ENCODE results near the gene ANKRD52.
"Not testable (repeated sequence)": the region's sequence is repeated elsewhere in the genome, so short reads cannot be mapped to it uniquely, and the experiment has no call there.

Gene ANKRD52

DNA sequence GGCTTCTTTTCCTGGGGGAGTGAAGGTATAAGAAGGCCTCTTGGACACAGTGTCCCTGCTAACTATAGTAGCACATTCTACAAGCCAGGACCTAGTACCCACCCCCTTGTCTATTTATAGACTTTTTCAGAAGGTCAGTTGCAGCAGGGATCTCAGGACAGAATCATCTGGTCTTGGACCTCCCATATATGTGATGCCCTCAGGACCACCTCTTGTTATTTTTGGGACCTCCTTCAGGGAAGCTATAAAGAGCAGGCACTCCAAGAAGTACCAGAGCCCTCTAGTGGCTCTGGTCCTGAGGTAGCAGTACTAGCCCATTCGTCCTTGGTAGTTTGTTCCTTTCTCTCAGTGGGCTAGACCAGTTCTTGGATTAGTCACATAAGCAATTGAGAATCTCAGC is 12.8 kb upstream of the ANKRD52 start:
- no peak for DNase-seq

DNA sequence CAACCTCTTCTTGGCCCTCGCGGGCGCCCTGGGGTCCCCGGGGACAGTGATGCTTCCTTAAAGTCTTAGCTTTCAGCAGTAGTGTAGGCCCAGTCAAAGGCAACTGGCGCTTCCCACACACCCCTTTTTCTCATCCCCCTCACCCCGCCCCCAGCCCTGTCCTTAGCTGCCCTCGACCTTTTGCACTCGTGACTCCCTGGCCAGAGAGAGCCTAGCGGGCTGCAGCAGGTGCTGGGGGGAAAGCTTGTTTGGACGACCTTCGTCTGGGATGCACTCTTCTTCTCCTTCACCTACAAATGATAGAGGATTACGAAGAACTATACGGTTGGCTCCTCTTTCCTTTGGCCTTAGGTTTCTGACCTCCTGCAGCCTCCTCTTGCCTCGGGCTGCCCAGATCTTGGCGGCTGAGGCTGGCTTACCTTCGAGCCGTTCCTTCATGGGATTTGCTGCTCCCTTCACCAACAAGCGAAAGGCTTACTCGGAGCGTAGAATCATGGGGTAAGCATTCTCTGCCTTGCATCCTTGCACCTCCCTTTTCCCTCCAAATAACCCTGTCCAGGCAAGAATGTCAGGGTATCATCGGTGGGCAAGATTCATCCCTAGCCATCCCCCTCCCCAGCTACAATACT is 9.4 kb upstream of the ANKRD52 start:
- DNase-seq: no peak

DNA sequence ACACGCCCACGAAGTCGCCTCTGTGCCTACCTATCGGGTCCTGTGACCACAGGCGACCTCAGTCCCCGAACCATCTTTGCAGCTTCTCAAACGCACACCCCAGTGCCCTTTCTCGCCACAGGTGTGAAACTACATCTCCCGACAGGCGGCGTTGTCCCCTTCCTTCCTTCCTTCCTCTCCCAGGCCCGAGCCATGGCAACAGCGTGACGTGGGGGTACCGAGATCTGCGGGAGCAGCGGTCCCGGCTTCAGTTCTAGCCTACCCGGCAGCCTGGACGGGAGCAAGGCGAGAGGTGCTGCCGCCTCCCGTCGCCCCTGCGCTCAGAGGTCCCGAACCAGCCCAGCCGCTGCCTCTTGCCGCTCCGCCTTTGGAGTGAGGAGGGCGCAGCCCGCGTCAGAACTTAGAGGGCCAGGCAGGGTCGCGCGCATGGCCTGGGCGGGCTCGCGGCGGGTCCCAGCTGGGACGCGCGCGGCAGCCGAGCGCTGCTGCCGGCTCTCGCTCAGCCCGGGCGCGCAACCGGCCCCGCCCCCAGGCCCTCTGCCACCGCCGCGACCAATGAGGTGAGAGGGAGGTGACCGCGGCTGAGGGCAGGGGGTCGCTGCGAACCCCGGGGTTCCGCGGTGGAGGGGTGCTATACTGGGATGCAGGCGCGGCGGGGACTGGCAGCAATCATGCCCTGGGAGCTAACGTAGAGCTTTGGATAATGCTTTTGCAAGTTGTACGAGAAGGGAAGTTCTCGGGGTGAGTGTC is 8.7 kb upstream of the ANKRD52 start, which contains the start of gene COQ10A:
TSS of gene COQ10A (plus strand) at position 250 of the 750 bp plus-strand sequence. CDS start at position 427, 177 bp downstream.
- DNase-seq: peak; percentile 87

DNA sequence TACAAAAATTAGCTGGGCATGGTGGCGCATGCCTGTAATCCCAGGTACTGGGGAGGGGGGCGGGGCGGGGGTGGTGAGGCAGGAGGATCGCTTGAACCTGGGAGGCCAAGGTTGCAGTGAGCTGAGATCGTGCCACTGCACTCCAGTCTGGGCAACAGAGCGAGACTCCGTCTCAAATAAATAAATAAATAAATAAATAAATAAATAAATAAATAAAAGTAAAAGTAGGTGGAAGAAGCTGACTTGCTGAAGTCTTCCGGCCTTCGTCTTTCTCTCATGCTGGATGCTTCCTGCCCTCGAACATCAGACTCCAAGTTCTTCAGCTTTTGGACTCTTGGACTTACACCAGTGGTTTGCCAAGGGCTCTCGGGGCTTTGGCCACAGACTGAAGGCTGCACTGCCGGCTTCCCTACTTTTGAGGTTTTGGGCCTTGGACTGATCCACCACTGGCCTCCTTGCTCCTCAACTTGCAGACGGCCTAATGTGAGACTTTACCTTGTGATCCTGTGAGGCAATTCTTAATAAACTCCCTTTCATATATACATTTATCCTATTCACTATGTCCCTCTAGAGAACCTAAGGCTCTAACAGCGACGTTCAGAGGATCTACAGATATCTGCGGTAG is 8.0 kb upstream of the ANKRD52 start:
- DNase-seq: not testable (repeated sequence)

DNA sequence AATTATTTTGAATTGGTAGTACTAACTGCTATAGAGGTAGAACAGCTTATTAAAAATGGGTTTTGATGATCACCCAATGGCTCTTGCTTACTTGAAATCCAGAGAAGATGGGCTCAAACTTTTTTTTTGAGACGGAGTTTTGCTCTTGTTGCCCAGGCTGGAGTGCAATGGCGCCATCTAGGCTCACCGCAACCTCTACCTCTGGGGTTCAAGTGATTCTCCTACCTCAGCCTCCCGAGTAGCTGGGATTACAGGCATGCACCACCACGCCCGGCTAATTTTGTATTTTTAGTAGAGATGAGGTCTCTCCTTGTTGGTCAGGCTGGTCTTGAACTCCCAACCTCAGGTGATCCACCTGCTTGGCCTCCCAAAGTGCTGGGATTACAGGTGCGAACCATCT is 4.8 kb upstream of the ANKRD52 start:
- DNase-seq: not testable (repeated sequence)

DNA sequence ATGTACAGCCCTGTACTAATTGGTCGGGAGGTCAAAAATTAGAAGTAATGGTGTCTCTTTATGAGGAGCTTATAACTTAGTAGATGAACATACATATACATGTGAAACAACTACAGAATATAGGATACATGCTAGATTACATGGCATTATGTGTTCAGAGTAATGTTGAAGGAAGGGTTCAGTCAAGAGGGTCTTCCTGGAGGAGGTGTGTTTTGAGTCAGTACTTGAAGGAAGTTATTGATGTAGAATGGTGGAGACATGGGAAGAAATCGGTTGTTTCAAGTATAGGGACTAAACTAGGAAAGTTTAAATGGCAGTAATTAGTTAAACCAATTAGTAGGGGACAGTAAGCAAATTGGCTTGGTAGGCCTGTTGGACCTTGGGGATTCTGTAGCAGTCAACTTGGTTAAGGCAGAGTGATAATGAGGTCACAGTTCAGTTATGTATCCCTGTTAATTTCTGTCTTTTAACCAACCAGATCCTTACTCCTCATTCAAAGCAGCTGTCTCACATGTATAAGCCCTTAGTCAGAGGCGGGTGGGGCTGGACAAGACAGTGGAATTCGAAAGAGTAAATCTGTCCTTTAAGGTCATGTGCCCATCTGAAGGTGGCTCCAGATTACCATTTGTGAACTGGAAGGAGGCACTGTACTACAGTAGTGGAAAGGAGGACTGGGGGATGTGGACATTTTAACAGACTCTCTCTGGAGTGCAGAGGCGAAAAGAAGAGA is 3.5 kb upstream of the ANKRD52 start:
- DNase-seq: no peak

DNA sequence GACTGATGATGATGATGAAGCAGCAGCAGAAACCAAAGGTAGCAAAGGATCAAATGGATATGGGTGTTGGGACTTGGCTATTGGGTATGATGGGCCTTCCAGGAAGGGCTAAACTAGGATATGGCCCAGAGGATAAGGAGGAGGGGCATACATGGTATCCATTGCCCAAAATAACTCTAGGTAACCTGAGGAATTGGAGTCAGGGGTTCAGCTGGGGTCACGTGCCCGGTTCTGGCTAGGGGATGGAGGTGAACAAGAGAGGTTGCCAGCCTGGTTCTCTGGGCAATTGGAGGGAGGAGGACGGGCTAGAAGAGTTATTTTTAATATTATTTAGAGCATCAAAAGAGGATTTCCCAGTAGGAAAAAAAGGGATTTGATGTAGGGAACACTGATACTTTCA is 2.7 kb upstream of the ANKRD52 start:
- no peak for DNase-seq

DNA sequence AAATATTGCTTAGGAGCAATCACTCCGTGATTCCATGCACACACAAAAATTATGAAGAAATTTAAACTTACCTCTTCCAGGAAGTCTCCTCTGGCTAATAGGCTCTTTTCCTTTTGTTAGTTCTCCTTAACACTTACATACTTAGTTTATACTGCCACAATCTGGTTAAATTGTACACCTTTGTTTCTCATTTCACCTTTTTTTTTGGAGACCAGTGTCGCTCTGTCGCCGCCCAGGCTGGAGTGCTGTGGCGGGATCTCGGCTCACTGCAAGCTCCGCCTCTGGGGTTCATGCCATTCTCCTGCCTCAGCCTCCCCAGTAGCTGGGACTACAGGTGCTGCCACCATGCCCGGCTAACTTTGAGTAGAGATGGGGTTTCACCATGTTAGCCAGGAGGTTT is 2.2 kb upstream of the ANKRD52 start:
- no peak for DNase-seq

DNA sequence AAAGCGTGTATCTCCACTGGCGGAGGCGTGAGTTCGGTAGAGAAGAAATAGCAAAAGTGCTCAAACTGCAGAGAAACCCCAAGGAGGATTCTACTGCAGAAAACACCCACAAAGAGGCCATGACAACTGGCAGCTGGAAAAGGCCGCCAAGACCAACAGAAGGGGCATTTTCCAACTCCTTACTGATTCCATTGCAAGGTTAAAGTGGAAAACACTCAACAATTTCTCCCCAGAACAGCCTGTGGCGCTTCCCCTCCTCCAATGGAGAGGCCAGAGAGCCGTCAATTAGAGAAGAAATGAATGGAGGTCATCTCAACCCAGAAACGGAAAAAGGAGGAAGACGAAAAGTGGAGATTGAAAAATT is 618 bp upstream of the ANKRD52 start:
- no peak for DNase-seq

DNA sequence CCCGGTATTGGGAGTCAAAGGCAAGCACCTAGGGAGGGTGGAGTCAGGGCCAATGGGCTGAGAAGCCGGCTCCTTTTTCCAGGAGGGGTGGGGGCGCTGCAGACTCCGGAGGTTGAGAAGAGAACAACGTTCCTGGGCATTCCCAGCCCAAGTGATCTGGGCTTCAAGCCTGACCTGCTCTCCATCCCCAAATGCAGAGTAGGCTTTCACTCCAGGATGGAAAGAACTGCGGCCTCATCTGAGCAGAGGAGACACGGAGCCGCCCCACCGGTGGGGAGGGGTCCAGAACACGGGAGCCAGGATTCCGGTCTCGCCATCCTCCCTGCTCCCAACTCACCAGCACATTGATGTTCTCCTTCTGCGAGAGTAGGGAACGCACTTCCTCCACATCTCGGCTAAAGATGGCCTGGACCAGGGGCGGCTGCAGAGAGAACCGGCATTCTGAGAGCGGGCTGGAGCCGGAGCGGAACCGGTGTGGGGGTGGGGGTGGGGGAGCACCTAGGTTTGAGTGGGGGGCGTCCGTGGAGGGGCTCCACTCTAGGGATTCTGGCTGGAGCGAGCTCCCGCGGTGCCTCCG is 605 bp downstream of the ANKRD52 start:
- DNase-seq: peak; percentile 38

DNA sequence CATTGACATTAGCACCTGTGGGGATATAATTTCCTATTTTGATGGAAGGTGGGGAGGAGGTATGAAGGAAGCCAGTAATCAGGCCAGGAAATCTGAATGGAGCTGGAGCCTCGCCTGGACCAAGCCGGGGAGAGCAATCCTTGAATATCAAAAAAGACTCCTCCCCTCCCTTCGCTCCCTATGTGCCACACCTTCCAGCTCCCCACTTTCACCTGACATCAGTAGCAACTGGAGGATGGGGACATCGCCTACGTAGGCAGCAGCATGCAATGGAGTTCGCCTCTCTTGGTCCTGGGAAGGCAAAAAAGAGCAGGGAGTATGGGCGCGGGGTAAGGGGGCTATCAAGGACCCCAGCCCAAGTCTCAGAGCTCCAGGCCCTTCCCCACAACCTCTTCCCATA is 1.1 kb downstream of the ANKRD52 start:
- no peak for DNase-seq

DNA sequence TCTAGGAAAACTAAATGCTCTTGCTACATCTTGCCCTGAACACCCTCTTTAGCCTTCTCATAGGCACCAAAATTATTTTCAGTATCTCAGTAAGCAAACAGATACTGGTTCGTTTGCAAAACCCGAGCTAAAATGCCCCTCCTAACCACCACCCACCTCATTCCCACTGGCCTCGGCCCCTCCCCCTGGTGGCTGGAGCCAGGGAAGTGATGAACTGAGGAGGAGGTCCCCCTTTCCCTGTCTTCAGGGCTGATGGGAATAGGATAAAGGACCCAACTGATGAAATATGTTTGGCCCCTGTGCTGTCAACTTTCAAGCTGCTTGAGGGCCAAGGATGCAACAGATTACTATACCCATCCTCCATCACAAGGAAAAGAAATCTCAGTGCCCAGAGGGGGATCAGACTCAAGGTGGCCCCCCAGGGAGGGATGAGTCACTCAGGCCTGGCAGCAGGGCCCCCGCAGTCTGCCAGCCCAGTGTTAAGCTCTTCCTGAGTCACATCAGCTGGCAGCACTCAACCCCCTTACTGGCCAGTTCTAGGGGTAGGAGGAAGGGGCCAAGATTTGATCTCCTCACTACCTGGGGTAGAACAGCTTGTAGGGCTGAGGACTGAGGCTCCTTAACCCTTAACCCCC is 1.7 kb downstream of the ANKRD52 start:
- no peak for DNase-seq

DNA sequence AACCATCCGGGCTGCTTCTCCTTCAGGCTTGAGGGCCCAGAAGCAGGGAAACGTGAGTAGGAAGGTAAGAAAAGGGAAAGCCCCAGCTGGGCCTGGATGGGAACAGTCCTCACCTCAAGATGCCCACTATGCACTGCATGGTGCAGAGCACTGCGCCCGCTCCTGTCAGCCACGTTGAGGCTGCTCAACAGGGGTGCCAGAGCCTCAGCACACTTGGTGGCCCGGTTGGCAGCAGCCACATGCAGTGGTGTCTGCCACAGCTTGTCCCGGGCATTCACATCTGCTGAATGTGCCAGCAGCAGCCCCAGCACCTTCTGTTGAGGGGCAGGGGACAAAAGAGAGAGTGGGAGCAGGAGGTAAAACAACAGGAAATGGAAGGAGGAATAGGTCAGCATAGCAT is 2.5 kb downstream of the ANKRD52 start:
- no peak for DNase-seq

DNA sequence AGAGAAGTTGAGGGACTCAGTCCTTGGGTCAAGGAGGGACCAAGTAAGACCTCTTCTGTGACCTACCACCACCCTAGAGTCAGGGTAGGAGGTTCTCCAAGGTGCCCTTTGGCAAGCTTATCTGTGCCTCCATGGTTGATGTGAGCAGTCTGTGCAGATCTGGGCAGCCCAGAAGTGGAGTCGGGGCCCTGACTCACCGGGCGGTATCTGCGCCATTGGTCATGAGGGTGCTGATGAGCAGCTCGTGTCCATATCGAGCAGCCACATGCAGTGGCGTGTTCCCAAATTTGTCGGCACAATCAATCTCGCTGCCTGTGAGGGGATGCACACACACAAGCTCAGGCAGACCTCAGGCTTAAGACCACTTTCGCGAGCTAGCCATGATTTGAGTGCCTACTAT is 5.1 kb downstream of the ANKRD52 start:
- DNase-seq: no peak

DNA sequence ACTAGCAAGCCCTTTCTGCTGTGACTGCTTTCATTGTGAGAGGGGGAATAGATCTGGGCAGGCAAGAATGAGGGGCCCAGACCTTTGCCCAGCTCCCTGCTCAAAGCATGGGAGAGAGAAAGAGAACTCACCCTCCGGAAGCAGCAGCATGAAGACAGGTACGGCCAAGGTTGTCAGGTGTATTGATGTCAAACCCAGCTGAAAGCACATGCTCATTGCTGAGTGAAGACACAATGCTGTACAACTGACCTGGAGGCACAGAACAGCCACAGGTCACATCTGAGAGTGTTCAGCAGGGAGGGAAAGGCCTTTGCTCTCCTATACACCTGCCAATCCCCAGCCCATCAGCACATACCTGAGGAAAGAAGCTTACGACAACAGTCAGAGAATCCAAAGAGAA is 5.5 kb downstream of the ANKRD52 start:
- DNase-seq: no peak

DNA sequence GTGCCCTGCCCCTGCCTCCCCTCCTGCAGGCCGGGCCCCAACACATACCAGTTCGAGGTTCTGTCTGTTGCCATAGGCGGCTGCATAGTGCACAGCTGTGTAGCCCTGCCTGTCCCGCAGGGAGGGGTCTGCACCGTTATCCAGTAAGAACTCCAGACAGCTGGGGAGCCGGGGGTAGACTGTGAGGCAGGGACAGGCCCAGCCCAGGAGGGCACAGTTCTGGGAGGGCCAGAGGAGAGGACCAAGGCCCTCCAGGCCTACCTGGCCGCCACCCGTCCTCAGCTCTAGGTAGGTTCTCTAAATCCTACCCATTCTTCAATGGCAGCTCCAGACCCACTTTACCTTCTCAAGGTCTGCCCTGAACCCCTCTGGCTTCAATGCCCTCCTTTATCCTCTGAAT is 9.5 kb downstream of the ANKRD52 start:
- no peak for DNase-seq

DNA sequence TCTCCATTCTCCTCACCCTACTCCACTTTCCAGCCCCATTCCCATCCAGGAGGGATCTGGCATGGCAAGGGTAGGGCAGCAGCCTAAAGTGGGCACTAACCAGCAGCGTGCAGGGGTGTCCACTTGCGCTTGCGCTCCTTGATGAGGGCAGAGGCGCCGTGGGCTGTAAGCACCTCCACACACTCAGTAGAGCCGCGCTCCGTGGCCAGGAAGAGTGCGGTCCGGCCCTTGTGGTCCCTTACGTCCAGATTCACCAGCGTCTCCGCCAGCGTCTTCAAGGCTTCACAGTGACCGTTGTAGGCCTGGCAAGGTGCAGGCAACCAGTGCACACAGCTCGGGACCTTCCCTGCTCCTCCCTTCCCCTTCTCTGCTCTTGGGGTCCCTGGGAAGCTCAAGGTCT is 10.3 kb downstream of the ANKRD52 start:
- no peak for DNase-seq

DNA sequence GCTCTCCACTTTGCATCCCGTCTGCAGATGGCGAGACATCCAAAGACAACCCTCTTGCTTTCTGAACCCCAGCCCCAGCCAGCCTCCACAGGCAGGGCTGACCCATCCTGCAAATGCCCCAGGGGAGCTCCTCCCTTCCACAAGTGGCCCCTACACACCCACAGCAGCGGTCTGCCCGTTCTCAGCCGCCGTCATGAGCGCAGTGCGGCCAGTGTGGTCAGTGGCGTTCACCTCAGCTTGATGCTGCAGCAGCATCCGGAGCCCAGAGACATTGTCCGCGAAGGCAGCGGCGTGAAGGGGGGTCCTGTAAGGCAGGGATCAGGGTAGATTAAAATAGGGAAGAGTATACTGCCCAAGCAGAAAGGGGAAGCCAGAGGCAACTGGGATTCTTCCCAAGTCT is 13.7 kb downstream of the ANKRD52 start:
- DNase-seq: no peak

DNA sequence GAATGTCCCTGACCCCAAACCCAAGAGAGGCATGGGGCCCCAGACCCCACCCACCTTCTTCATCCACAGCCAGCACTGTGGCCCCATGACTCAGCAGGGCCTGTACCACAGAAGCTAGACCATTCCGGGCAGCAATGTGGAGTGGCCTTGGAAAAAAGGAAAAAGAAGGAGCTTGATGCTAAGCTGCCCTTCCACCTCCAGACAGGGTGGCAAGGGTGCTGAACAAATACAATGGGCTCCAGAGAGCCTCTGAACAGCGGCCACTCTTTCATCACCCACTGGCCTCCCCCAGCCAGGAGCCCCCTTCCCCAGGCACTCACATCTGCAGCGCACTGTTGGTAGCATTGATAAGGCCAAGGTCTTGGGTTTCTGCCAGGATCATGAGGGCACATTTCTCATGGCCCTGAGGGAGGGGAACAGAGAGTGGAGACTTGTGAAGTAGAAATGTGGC is 14.4 kb downstream of the ANKRD52 start:
- no peak for DNase-seq

DNA sequence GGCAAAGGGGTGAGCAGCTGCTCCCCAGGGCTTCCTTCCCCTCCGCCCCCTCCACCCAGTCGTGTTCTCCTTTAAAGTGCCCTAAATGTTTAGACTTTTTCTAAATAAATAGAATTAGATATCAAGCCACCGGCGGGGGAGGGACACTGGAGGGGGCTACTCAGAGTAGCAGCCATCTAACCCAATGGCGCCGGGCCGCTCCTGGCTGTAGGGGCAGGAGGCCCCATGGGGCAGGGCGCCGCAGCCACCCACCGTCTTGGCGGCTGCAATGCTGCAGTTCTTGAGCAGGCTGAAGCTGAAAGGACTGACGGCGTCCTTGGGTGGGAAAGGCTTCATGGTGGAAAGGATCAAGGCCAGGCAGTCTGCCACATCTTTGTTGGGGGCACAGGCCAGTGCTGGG is 15.2 kb downstream of the ANKRD52 start:
- DNase-seq: no peak

DNA sequence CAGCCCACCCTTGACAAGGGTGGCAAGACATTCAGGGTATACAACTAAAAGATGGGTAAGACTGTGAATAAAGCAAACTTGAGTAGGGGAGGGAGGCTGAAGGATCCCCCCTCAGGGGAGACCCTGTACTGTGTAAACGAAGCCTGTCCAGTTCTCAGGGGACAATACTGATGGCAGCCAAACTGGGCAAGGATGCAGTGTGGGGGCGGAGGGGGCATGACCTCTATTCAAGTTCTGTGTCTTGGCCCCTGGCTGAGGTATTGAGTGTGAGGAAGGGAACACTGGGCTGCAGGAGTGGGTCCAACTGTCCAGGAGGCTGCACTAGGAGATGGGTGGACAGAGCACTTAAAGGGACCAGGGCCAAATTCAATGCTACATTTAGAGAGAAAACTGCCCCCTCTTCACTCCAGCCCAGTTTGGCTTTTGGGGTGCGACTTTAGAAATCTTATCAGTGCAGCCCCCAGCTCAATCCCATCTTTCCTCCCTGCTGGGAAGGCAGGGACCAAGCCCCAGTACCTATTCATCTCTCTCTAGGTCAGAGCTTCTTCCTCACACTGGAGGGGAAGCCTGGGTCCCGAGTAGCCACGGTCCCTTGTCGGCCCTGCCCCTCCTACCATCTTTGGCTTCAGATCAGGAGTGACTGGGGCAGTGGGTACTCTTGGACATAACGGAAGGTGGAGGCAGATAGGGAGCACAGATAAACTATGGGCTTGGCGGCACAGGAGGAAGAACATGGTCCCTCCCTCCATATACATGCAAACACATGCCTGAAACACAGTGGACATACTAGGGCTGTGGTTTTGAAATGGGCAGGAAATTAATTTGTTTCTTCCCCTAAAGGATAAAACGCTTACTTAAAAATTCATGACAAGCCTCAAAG is 16.5 kb downstream of the ANKRD52 start:
- DNase-seq: no peak

DNA sequence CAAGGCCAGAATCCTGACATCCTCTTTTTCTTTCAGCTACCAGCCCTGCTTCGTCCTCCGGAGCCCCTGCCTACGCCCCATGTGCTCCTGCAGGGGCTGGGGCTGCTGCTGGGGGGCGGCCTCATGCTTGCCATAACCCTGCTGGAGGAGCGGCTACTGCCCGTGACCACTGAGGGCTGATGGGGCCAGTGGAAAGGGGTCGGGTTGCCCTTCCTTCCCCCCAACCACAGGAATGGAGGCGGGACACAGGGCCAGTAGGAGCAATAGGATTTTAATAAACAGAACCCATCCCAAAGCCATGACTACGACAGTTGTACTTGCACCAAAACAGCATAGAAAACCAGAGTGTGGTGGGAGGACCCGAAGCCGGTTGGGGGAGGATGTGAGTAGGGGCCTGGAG is 20.6 kb downstream of the ANKRD52 start:
- DNase-seq: no peak
